Astrocyte (in vitro differentiated cells and primary cell): ENCODE data around the gene PEX14.

Source experiments
- CTCF ChIP-seq: IDR thresholded peaks from 2 replicates; pipeline ENCODE4 v1.5.1; 2011; ENCODE audit warnings: low read depth, mild to moderate bottlenecking, inconsistent platforms, low read length, moderate library complexity; ENCODE audit not compliant: insufficient read depth
- EZH2 ChIP-seq: IDR thresholded peaks from 2 replicates; pipeline ENCODE4 v1.6.1; 2012; ENCODE audit warnings: mild to moderate bottlenecking, low read length, inconsistent platforms; ENCODE audit not compliant: insufficient read depth

GRCh38 chr1:10495475-10495817 is 20.7 kb downstream of the PEX14 start:
- TF ChIP-seq CTCF (no peak), EZH2 (no peak)
